Choroid plexus epithelial cell (primary cell): Measurements from ENCODE around the gene MED15.
"Not testable (repeated sequence)": the region's sequence is repeated elsewhere in the genome, so short reads cannot be mapped to it uniquely, and the experiment has no call there.

Experiments
- DNase-seq: peaks from one replicate; pipeline ENCODE4 v3.0.0-alpha.2; 2010; ENCODE audit warnings: low read depth
- H3K4me3 ChIP-seq: 2 replicates; pipeline ENCODE4 v1.5.1; 2011; ENCODE audit warnings: low read depth, mild to moderate bottlenecking, control low read depth, low read length, moderate library complexity
- TF ChIP-seq, protein P1 (sequence below): conservative IDR thresholded peaks from 2 replicates; pipeline ENCODE4 v1.5.1; 2011; ENCODE audit warnings: low read depth, mild to moderate bottlenecking, control low read depth, inconsistent platforms, low read length, moderate library complexity

Gene MED15

GRCh38 chr22:20588092-20588842 is 80.9 kb downstream of the MED15 start:
- TF ChIP-seq, protein P1, sequence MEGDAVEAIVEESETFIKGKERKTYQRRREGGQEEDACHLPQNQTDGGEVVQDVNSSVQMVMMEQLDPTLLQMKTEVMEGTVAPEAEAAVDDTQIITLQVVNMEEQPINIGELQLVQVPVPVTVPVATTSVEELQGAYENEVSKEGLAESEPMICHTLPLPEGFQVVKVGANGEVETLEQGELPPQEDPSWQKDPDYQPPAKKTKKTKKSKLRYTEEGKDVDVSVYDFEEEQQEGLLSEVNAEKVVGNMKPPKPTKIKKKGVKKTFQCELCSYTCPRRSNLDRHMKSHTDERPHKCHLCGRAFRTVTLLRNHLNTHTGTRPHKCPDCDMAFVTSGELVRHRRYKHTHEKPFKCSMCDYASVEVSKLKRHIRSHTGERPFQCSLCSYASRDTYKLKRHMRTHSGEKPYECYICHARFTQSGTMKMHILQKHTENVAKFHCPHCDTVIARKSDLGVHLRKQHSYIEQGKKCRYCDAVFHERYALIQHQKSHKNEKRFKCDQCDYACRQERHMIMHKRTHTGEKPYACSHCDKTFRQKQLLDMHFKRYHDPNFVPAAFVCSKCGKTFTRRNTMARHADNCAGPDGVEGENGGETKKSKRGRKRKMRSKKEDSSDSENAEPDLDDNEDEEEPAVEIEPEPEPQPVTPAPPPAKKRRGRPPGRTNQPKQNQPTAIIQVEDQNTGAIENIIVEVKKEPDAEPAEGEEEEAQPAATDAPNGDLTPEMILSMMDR: no peak
- no peak overlapping the region for H3K4me3 ChIP-seq
- DNase-seq: no peak

DNA sequence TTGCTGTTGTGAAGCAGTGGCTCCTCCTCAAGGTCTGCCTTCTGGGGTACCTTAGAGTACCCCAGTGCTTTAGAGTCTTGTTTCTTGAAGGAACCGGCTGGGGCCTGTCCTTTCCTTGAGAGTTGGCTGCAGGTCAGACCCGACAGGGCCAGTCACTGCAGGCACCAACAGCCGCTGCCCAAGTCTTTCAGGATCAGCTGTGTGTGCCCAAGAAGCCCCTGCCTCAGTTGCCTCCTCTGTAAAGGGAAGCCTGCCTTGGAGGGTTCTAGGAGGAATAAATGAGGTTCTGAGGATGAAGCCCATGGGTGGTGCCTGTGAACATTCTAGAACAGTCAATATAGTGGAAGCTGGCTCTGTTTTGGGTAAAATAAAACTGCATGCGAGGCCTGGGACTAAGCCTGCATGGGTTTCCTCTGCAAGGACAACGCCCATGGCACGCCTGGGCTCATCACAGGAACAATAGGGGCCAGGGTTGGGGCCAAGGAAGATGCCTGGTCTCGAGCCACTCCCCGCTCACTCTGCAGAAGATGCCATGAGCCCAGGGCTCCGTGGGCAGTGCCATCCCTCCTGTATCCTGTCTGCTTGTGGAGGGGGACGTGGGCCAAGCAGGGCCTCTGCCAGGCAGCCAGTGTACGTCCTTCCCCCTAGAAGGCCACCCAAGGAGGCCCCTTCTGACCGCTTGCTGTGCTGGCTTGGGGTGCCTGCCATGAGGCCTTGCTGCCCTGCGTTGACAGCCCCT is 81.6 kb downstream of the MED15 start:
- no peak overlapping the region for H3K4me3 ChIP-seq
- DNase-seq: no peak
- TF ChIP-seq, protein P1: no peak

DNA sequence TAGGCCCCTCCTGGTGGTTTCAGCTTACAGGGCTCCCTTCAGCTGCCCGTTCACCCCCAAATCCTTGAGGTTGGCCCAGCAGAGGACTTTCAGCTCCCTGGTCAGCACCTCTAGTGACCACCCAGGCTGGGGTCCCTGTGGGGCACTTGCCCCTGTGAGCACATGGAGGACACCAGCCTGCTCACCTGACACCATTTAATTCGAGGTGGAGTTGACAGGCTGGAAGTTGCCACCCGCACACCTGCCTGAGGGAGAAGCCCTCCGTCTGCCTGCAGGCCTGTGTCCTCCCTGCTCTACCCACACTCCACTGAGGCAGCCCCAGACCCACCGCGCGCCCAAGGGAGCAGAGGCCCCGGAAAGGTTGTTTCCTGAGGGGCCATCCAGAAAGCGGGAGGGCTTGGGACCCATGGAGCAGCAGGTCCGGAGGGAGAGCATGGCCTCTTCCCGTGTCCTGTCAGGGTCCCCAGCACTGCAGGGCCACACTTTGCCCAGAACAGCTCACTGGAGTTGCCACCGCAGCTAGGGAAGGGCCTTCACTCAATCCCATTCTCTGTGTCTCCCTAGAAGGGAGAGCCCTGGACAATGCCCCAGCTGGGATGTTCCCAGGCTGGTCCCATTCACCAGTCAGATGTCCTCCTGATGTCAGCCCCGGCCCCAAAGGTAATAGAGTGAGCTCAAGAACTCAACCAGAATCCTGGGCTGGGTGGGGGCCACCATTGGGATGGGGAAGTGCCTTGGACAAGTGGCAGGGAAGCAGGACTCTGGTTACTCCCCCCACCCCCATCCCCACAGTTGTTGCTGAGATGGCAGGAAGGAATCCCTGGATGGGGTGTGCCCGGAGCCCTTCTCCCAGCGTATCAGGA is 82.4 kb downstream of the MED15 start:
- no peak overlapping the region for H3K4me3 ChIP-seq
- DNase-seq: no peak
- TF ChIP-seq, protein P1: no peak

- TF ChIP-seq, protein P1: no peak
- DNase-seq: no peak
- no peak overlapping the region for H3K4me3 ChIP-seq
Measured at GRCh38 chr22:20590477-20591294, 83.3 kb downstream of the MED15 start.

- DNase-seq: no peak
- no peak overlapping the region for H3K4me3 ChIP-seq
- TF ChIP-seq, protein P1: no peak
Measured at GRCh38 chr22:20591295-20591645, 83.9 kb downstream of the MED15 start.

DNA sequence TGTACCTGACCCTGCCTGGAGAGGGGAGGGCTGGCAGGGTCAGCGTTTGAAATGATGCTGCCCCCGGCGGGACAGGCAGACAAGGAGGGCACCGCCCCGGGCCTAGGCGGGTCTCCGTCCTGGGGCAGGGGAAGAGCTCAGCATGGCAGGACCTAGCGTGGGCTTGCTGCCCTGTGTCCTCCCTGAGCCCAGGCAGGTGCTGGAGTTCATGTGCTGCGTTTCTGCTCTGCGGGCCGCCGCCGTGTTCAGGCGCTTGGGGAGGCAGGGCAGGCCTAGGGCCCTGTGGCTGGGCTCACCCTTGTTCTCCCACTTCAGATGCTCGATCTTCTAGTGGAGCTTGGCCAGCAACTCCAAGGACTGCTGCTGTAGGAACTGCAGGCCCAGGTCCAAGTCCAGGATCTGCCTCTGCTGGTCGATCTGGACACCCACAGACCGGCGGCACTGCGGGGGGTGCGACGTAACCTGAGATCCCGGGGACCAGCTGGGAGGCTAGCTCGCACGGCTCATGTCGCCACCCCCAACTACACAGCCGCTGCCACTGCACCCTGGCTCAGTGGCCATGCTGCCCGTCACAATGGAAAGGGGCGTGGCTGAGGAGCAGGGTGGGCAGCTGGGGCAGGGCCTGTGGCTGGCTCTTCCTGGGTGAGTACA is 84.4 kb downstream of the MED15 start:
- no peak overlapping the region for H3K4me3 ChIP-seq
- TF ChIP-seq, protein P1: peak; percentile 30
- peak; percentile 75 for DNase-seq

- H3K4me3 ChIP-seq, DNase-seq: not testable (repeated sequence)
Measured at GRCh38 chr22:20594038-20594437, 86.6 kb downstream of the MED15 start.

DNA sequence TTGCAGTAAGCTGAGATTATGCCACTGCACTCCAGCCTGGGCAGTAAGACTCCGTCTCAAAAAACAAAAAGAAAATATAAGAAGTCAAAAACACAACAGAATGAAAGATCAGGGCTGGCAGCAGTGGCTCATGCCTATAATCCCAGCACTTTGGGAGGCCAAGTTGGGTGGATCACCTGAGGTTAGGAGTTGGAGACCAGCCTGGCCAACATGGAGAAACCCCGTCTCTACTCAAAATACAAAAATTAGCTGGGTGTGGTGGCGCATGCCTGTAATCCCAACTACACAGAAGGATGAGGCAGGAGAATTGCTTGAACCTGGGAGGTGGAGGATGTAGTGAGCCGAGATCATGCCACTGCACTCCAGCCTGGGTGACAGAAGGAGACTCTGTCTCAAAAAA is 87.1 kb downstream of the MED15 start:
- H3K4me3 ChIP-seq, DNase-seq: not testable (repeated sequence)
